Fibroblast of peridontal ligament (primary cell): ENCODE data around the gene AGT.
A peak's percentile ranks its signal among the peaks of the same experiment; 100 is the strongest.

Experiments used
- DNase-seq: peaks from one replicate; pipeline ENCODE4 v3.0.0-alpha.2; 2010; ENCODE audit errors: extremely low read depth

The AGT gene

DNA sequence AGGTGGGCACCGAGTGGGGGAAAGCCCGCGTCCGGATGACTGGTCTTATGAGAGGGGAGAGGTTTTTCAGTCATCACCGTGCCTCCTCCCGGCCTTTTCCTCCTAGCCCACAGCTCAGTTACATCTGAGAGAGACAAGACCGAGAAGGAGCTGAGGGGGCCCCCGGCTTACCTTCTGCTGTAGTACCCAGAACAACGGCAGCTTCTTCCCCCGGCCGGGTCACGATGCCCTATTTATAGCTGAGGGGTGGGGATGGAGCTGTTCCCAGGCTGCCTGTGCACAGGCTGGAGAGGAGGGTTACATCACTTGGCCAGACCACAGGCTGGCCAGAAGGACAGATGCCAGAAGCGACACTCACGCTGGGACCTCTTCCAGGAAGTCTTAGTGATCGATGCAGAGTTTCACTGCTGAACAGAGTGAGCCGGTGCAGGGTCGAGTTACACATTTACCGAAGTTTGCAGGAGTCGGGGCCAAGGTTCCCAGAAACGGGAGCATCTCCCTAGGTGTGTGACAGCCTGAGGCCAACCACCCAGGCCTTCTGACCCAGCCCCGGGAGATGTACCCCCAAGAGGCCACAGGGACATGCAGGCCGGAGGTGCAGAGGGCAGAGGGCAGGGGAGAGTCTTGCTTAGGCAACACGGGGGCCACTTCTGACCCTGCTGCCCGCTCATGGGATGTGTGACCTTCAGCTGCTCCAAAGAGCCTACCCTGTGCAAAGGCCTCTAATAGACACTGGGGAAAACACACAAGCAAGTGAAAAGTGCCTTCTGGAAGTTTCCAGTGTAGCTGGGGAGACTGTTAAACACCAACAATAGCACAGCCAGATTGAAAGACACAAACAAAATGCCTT lies at the start of gene AGT:
AGT (minus strand) TSS at position 208 of the 850 bp plus-strand sequence. CDS start 3,299 bp downstream, outside the sequence.
- DNase-seq: peak; percentile 89

DNA sequence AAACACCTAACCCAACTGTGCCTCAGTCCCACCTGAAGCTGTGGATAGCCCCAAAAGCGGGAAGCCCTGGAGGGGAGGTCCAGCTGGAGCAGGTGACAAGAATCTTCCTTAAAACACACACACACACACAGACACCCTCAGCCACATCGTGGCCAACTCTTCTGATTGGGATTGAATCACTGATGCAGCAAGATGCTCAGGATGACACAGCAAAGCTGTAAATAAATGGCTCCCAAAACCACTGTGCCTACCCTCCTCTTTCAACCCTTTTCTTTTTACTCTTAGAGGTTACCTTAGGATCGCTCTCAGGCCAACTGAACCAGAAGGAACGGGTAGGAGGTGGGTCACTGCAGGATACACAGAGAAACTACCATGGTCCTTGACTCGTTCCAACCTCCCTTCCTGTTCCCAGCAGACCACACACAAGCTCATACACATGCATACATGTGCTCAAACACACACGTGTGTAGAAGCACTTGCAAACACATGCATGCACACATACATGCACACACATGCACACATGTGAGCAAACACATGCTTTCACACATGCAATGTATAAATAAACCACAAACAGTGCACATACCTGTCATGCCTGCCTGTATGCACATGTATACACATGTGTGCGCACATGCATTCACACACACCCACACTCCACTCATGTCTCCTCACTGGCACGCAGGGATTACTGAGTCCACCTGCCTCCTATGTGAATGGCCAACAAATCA lies 47.7 kb upstream of the AGT start:
- no peak for DNase-seq

DNA sequence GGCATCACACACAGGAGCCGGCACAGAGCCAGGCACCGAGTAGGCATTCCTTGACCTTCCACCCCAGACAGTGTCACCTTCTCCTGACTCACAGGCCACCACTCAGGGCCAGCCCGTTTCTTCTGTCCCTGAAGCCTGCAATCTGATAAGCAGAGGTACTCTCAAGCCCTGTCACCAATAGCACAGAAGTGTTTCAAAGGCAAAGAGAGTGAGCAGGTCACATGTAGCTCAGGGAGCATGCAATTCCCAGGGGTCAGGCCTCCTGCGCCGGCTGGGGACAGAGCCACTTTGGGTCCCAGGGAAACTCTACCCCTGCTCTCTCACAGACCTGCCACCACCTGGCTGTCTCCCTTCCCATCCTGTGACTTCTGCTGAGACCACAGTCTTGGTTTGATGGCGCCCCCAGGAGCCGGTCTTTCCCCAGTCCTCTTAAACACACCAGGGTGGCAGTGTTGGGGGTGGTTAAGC lies 46.5 kb upstream of the AGT start:
- DNase-seq: no peak

DNA sequence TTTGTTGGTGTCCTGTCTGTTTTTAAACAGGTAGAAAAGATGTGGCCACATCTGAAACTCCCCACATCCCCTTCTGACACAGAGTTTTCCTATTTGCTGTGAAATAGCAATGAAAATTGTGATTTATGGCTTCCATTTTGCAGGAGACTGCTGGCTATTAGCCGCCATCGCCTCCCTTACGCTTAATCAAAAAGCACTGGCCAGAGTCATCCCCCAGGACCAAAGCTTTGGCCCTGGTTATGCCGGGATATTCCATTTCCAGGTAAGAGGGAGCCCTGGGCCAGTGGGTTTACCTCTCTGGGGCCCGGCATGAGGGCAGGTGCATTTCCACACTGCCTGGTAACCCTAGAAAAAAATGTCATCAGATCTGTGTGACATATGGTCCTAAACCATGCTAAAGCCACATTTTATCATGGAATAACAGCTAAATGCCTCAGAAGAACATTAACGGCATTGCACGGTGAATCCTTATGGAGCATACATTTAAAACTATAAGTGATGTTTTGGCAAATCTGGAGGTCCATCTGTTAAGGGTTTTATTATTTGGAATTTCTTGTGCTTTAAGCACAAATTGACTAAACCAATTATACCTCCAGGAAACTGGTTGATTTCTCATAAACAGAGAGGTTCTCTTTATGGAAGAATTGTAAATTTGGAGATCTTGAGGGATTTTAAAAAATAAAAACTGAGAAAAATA lies 45.6 kb upstream of the AGT start:
- DNase-seq: no peak

DNA sequence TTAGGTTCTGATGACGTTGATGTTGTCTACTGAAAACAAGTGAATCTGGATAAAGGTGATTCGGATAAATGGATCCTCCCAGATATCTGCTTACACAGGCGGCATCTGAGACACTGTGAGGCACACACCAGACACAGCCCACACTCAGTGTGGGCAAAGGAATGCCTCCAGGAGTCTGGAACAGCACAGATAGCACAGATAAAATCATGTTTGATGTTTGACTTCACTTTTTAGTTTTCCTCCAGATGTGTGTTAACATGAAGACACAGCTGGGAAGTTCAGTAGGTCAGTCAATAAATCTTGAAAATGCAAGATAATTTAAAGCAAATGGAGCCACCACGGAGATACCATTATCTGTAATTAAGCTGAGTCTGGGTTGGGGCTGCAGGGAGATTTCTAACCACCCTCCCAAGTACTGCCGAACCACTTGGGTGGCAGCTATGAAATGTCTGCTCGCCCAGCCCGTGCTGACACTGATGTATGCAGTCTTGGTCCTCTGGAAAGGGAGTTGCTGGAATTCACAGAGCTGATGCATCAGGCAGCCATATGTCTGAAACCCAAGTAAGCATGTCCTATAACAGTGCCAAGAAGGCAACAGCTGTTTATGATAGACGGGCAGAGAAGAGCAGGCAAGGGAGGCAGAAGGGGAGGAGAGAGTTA lies 44.9 kb upstream of the AGT start:
- DNase-seq: peak; percentile 69

DNA sequence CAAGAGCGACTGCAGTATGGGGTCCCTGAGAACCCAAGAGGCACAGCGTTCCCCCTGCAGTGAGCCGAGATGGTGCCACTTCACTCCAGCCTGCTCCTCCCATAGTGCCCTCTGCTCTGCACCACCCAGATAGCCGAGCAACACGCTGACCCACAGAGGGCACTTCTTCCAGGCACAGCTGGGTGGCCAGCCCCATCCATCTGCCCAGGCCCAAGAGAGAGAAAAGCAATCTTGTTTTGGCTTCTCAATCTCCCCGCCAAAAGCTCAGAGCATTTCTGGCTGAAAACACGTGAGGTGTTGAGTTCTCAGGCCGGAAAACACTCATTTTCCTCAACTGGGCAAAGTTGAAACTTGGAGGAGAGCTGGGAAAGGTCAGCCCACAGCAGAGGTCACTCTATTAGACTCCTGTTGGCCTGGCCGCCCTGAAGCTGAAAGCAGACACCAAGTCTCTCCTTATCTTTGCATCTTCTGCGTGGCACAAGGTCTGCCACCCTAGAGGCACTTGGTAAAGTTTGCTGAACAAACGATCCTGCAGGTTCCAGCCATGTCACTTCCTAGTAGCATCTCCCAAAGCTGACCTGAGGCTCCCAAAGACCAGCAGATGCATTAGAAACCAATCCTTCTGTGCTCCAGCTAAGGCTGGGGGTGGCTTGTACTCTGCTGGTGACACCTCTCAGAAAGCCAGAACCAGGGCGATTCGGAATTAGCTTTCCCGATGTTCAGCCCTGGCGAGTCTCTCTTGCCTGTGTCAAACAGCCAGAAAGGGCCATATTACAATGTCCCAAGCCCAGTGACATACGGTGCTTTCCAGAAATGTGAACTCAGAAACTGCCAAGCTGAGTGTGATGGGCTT lies 44.2 kb upstream of the AGT start:
- DNase-seq: no peak

DNA sequence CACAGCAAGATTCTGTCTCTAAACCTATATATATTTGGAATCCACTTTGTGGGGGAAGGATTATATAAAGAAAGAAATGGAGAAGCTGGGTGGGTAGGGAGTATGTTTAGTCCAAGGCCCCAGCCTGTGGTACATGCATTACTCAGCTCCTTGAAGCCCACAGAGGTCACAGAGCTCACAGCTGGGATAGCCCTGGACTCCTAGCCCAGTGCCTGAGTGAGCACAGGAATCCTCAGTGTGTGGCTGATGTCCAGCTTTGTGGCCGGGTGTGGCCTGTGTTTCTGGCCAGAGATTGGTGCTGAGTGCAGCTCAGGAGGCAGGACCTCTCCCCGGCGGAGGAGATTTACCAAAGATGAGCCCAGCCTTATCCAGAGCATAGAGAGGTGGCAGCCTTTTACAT lies 40.9 kb upstream of the AGT start:
- DNase-seq: peak; percentile 55

DNA sequence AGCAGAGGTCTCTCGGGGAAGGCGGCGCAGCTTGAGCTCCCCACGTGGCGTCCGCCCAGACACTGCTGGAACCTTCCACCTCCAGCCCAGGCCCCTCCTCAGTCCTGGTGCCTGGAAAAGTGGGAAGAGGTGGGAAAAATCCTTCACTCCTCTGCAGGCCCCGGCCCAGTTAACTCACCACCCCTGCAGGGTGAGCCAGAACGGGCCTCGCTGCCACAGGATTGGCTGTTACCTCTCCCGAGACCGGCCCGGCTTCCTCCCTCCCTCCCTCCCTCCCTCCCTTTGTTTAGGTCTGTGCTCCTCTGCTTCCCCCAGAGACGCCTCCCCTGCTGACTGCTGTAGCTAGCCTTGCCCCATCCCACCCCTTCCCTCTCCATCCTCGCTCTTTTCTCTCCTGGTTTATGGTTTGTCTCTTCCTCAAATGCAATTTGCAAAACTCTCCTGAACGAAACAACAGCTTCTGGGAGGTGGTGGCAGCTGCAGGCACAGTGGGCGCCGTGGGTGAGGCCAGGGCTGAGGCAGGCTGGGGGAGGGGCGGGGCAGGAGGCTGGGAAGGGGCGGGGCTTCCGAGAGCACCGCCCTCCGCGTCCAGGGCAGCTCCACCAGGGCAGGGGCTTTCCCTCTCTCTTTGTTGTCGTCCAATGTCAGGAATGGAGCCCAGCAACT lies 39.8 kb upstream of the AGT start:
- peak; percentile 5 for DNase-seq

DNA sequence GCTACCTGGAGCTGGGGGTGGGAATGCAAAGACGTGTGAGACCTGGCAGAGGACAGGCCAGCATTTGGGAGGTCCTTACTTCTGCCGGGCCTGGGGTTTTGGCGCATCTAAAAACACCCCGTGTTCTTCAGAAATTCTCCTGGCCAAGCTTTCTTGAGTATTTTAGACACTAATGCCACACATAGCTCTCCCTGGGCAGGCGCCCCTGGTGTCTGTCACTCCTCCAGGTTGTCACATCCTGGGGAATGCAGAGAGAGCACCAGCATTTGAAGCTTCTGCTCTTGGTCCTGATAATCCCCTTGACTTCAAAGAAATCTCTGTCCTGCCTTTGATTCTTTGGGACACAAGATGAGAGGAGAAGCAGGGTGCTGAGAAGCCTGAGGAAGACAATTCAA lies 39.3 kb upstream of the AGT start:
- no peak for DNase-seq

DNA sequence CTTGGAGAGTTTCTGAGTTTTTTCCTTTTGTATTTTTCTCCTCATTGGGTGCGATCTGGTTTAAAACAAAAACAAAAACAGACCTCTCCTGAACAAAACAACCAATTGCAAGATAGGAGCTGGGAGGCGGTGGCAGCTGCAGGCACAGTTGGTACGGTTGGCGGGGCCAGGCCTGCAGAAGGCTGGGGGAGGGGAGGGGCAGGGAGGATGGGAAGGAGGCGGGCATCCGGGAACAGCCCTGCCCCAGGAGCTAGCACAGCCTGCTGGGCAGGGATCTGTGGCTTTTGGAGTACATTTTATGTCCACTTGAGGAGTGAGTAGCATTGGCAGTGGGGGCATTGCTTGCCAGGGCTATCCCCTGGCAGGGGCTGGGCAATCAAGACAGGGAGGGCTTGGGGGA lies 38.5 kb upstream of the AGT start:
- no peak for DNase-seq

DNA sequence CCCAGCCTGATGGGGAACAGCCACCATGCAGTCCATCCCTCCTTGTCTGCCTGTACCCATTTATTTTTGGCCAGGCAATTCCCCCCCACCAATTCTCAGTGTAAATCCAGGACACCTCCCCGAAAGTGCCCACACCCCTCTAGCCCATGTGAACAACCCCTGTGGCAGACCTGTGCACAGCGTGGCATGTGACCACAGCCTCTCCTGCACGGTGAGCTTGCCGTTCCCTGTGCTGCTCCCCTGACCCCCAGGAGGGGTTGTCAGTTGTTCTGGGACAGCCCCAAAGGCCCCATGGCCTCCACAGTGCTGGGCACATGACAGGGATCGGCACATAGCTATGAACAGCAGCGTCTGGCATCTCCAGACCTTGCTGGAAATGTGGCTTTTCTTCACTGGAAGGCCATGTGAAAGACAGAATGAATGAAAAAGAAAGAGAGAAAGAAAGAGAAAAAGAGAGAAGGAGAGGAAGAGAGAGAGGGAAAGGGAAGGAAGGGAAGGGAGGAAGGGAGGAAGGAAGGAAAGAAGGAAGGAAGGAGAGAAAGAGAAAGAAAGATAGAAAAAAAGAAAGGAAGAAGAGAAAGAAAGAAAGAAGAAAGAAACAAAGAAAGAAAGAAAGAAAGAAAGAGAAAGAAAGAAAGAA lies 37.2 kb upstream of the AGT start:
- DNase-seq: no peak

DNA sequence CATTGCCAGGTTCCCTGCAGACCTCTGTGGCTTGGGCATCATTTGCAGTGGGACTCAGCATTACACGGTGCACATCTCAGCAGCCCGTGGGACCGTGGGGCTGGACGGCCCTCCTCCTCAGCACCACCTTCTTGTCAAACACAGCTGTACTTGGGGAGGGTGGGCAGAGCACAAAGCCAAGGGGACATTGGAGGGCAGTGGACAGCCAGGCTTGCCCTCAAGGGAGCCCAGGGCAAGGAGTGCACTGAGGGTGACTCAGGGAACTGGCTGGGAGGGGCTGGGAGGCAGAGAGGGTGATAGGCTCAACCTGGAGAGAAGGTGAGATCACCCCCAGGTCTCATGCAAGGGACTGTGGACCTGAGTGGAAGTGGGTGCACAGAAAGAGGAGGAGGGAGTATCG lies 36.7 kb upstream of the AGT start:
- no peak for DNase-seq

DNA sequence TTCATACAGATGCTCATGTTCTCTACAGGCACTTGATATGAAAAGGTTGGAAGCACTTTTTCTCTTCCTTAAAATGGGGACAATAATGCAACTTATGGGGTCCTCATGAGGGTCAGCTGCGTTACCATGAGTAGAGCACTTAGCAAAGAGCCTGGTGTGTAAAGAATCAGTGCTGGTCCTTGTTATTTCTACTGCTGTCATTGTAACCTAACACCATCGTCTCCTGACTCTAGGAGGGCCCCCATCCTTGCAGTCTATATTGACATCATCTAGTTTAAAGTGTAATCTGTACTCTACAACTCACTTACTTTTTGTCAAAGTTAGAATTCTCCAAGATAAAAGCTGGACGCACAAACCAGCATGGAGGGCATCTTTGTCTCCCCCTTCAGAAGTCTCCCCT lies 35.7 kb upstream of the AGT start:
- DNase-seq: no peak

DNA sequence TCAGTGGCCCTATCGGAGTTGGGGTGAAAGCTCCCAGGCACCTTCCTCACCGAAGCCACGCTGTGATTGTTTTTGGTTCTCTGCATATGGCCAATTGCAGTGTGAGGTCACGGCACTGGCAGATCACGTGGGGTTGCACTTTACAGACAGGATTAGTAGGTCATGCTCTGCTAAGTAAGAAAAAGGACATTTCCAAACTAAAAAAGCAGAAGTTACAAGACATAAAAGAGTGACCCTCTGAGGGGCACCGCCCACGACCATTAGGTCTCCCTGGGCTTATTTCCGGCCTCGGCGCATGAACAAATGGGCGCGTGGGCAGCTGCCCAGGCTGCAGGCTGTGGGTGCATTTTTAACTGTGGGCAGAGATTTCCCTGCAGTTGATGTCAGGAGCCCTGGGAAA lies 35.2 kb upstream of the AGT start:
- no peak for DNase-seq

DNA sequence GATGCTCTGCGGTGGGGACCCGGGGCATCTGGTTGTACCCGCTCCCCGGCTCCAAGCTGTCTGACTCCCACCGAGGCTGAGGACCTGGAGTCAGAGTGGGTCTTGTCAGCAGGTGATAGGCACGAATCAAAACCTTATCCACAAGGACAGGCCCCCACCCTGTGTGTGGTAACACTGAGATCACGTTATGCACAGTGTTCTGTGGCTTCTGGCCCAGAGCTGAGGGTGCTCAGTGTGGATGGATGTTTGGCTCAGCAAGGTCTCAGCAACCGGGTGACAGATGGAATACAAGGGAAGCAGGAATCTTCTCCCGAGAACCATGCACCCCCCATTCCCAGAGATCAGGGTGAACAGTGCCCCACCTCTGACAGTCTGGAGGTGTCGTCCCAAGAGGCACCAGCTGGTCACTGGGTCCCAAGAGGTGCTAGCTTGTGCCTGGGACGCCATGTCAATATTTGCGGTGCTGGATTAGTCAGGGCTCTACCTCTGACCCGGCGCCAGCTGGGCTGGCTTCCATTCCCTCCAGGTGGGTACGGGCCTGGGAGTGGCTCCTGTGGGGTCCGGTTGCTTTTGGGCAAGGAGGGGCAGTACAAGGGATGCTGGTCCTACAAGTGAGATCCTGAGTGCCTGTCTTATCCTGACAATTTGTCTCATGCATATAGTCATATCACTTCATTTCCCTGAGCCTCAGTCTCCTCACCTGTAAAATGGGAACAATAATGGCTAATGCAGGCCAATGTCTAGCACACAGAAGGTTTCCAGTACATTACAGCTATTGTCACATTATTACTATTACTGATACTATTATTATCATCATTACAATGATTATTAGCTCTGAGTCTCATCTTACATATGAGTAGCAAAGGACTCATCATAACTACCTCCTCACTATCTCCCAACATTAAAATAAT lies 34.2 kb upstream of the AGT start:
- no peak for DNase-seq

DNA sequence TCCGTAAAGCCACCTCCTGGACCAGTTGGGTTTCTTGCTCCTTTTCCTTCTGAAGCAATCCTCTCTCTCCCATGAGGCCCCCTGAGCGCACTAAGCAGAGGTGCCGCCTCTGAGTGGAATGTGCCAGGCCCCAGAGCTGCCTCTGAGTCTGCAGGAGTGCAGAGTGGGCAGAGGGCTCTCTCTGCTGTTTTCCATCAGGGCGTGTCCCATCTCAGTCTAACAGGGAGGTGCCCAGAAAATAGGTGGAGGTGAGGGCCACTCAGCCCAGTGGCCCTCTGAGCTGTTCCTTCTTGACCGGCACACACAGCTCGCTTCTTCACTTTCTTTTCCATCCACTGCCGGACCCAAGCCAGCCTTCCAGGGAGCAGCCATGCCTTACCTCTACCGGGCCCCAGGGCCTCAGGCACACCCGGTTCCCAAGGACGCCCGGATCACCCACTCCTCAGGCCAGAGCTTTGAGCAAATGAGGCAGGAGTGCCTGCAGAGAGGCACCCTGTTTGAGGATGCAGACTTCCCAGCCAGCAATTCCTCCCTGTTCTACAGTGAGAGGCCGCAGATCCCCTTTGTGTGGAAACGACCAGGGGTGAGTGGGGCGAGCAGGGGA lies 33.3 kb upstream of the AGT start, which contains the start of gene CAPN9:
CAPN9 (plus strand) TSS at position 262 of the 604 bp plus-strand sequence; CDS start at position 371, 109 bp downstream.
- DNase-seq: no peak

DNA sequence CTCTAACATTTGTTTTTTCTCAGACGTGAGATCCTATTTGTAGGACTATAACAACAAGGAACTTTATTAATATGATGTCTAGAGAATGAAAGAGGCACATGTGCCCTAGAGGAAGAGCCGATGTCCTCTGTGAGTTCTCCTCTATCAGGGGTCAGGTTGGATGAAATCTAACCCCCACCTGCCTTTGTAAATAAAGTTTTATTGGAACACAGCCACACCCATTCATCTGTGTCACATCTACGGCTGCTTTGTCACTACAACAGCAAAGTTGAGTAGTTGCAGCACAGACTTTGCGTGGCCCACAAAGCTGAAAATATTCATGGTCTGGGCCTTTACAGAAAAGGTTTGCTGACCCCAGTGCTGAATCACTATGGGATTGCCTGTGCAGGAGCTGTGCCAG lies 32.7 kb upstream of the AGT start:
- DNase-seq: no peak

DNA sequence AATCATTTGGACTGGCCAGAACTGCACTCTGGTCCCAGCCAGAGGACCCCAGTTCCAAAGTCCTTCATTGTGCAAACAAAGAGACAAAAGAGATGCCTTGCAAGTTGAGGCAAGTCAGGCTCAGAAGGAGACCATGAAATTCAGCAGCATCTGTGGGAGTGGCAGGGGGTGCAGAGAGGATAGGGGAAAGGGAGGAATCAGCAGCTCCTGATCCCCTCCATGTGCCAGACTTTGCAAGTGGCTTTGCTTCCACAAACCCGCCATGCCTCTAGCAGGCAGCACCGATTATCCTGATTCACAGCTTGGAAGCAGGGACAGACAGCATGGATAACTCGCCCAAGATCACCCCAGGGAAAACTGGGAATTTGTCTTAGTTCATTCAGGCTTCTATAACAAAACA lies 31.1 kb upstream of the AGT start:
- DNase-seq: no peak
